HEK293 (cell line): ENCODE data around the gene ILDR1.

Experiments
- CTCF ChIA-PET: fragments of 350-600 bp; formaldehyde crosslinking; extraction: SDS; loops from one replicate; lab custom pipeline; 2021; ENCODE audit warnings: antibody characterized with exemption; lab: Yijun Ruan, JAX
- POLR2A ChIA-PET: fragments of 300-600 bp; formaldehyde crosslinking; extraction: SDS; loops from one replicate; lab custom pipeline; 2020; ENCODE audit warnings: antibody characterized with exemption, inconsistent platforms; lab: Yijun Ruan, JAX
- H3K27ac ChIP-seq: fragments of 200-500 bp; sonication (Bioruptor generic); 2 replicates; pipeline ENCODE4 v1.5.1; 2014; ENCODE audit warnings: low read depth, low read length, control low read depth, inconsistent platforms; ENCODE audit errors: extremely low read depth
- H3K36me3 ChIP-seq, 2 experiments: fragments of 200-500 bp in 1 of 2; sonication (Bioruptor generic) in 1 of 2; 1 replicate in 1 of 2; 2 replicates in 1 of 2; pipeline ENCODE4 v1.5.1; 2014 to 2017; ENCODE audit warnings: inconsistent platforms in 2 of 2, low read length in 2 of 2; ENCODE audit not compliant: control insufficient read depth in 2 of 2, insufficient read depth in 1 of 2
- H3K4me1 ChIP-seq: fragments of 200-500 bp; sonication (Bioruptor generic); 2 replicates; pipeline ENCODE4 v1.5.1; 2014; ENCODE audit warnings: mild to moderate bottlenecking, low read length, inconsistent platforms; ENCODE audit not compliant: control insufficient read depth, insufficient read depth
- H3K4me3 ChIP-seq: 2 replicates; pipeline ENCODE4 v1.5.1; 2011; ENCODE audit warnings: low read depth, mild to moderate bottlenecking, control low read depth, low read length, moderate library complexity
- H3K9me3 ChIP-seq: fragments of 200-500 bp; sonication (Bioruptor generic); 2 replicates; pipeline ENCODE4 v1.5.1; 2014; ENCODE audit warnings: low read depth, low read length, inconsistent platforms; ENCODE audit not compliant: control insufficient read depth, insufficient read depth
- GFI1B ChIP-seq: fragments of 450-650 bp; formaldehyde crosslinking; IDR thresholded peaks from 2 replicates; pipeline ENCODE4 v1.5.1; 2016; ENCODE audit warnings: missing biosample characterization, missing genetic modification characterization
- MYNN ChIP-seq: fragments of 450-650 bp; formaldehyde crosslinking; IDR thresholded peaks from 2 replicates; pipeline ENCODE4 v1.5.1; 2016; ENCODE audit warnings: missing biosample characterization, missing genetic modification characterization, borderline replicate concordance
- OVOL3 ChIP-seq: fragments of 450-650 bp; formaldehyde crosslinking; IDR thresholded peaks from 2 replicates; pipeline ENCODE4 v1.5.1; 2016; ENCODE audit warnings: missing biosample characterization, missing genetic modification characterization
- SP2 ChIP-seq: fragments of 450-650 bp; formaldehyde crosslinking; IDR thresholded peaks from 2 replicates; pipeline ENCODE4 v1.5.1; 2016; ENCODE audit warnings: missing biosample characterization, missing genetic modification characterization
- TRIM28 ChIP-seq: IDR thresholded peaks from 2 replicates; pipeline ENCODE4 v1.6.1; 2011; ENCODE audit warnings: low read length, control low read depth, borderline replicate concordance
- ZBTB7A ChIP-seq: fragments of 450-650 bp; formaldehyde crosslinking; IDR thresholded peaks from 2 replicates; pipeline ENCODE4 v1.5.1; 2016; ENCODE audit warnings: low read depth, missing biosample characterization, missing genetic modification characterization
- ZNF112 ChIP-seq: fragments of 450-650 bp; formaldehyde crosslinking; IDR thresholded peaks from 2 replicates; pipeline ENCODE4 v1.5.0; 2017; ENCODE audit warnings: missing biosample characterization, missing genetic modification characterization
- ZNF24 ChIP-seq: fragments of 450-650 bp; formaldehyde crosslinking; IDR thresholded peaks from 2 replicates; pipeline ENCODE4 v1.5.1; 2016; ENCODE audit warnings: missing biosample characterization, missing genetic modification characterization
- ZNF549 ChIP-seq: fragments of 450-650 bp; IDR thresholded peaks from 2 replicates; pipeline ENCODE4 v1.5.1; 2018; ENCODE audit warnings: missing biosample characterization, missing genetic modification characterization, mild to moderate bottlenecking, inconsistent platforms, moderate library complexity
- ZNF555 ChIP-seq: fragments of 450-650 bp; formaldehyde crosslinking; conservative IDR thresholded peaks from 2 replicates; pipeline ENCODE4 v1.5.1; 2017; ENCODE audit warnings: missing biosample characterization, mild to moderate bottlenecking, missing genetic modification characterization, inconsistent platforms
- ZNF571 ChIP-seq: fragments of 450-650 bp; formaldehyde crosslinking; IDR thresholded peaks from 2 replicates; pipeline ENCODE4 v1.5.0; 2017; ENCODE audit warnings: missing biosample characterization, missing genetic modification characterization
- ZNF596 ChIP-seq: fragments of 450-650 bp; IDR thresholded peaks from 2 replicates; pipeline ENCODE4 v1.5.0; 2018; ENCODE audit warnings: missing biosample characterization, mild to moderate bottlenecking, missing genetic modification characterization, moderate library complexity
- TF ChIP-seq, protein P1 (sequence below): fragments of 450-650 bp; formaldehyde crosslinking; IDR thresholded peaks from 2 replicates; pipeline ENCODE4 v1.5.1; 2017; ENCODE audit warnings: missing biosample characterization, missing genetic modification characterization
- TF ChIP-seq, protein P2 (sequence below): fragments of 450-650 bp; formaldehyde crosslinking; conservative IDR thresholded peaks from 2 replicates; pipeline ENCODE4 v1.5.1; 2016; ENCODE audit warnings: low read depth, missing biosample characterization, missing genetic modification characterization
- TF ChIP-seq, protein P3 (sequence below): fragments of 450-650 bp; IDR thresholded peaks from 2 replicates; pipeline ENCODE4 v1.5.1; 2018; ENCODE audit warnings: missing biosample characterization, missing genetic modification characterization
- TF ChIP-seq, protein P4 (sequence below): fragments of 450-650 bp; formaldehyde crosslinking; IDR thresholded peaks from 2 replicates; pipeline ENCODE4 v1.5.1; 2016; ENCODE audit warnings: missing biosample characterization, missing genetic modification characterization, borderline replicate concordance
- TF ChIP-seq, protein P5 (sequence below): fragments of 450-650 bp; formaldehyde crosslinking; IDR thresholded peaks from 2 replicates; pipeline ENCODE4 v1.5.1; 2016; ENCODE audit warnings: missing biosample characterization, missing genetic modification characterization
- TF ChIP-seq, protein P6 (sequence below): fragments of 450-650 bp; formaldehyde crosslinking; IDR thresholded peaks from 2 replicates; pipeline ENCODE4 v1.5.1; 2017; ENCODE audit warnings: missing biosample characterization, missing genetic modification characterization
- TF ChIP-seq, protein P7 (sequence below): fragments of 450-650 bp; formaldehyde crosslinking; IDR thresholded peaks from 2 replicates; pipeline ENCODE4 v1.5.1; 2016; ENCODE audit warnings: missing biosample characterization, missing genetic modification characterization

Gene ILDR1

DNA sequence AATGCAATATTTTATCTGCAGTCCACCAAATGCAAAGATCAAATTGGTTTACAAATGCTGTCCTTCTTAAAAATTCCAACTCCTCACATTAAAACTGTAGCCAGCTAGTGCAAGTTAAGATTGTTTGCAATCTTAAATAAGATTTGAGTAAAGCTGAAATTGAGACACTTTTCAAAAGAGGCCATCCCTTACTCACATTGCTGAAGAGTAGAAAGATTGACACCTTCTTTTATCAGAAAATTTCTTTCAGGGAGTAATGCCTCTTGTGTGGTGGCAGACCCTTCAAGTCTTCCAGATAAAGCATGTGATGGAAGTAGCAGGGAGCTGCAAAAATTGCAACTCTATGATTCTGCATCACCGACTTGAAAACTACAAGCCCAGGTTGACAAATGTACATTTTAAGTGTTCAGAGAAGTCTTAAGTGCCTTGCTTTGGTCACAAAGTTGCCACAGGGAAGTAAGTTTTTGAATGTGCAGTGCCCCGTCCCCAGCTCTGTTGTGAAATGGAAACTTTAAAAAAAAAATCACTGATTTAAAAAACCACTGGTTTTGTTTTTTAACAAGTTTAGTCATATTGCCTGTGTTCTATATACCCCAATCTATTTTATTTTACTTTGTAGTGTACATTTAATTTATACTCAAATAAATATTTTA lies 45.7 kb upstream of the ILDR1 start:
- H3K36me3 ChIP-seq = no peaks in the 10 kb centered on the region
- ChIA-PET POLR2A (no interaction called here), CTCF (no interaction called here)
- H3K4me3 ChIP-seq = no peak overlapping the region
- no peaks in the 10 kb centered on the region for H3K4me1 ChIP-seq
- no peak overlapping the region for H3K27ac ChIP-seq
- TF ChIP-seq ZNF112 (no peak), ZNF549 (no peak)
- TF ChIP-seq, protein P1, sequence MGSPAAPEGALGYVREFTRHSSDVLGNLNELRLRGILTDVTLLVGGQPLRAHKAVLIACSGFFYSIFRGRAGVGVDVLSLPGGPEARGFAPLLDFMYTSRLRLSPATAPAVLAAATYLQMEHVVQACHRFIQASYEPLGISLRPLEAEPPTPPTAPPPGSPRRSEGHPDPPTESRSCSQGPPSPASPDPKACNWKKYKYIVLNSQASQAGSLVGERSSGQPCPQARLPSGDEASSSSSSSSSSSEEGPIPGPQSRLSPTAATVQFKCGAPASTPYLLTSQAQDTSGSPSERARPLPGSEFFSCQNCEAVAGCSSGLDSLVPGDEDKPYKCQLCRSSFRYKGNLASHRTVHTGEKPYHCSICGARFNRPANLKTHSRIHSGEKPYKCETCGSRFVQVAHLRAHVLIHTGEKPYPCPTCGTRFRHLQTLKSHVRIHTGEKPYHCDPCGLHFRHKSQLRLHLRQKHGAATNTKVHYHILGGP (tag by site-specific recombination) = no peak
- TF ChIP-seq, all 188 proteins: peak for 0
- H3K9me3 ChIP-seq = no peaks in the 10 kb centered on the region

DNA sequence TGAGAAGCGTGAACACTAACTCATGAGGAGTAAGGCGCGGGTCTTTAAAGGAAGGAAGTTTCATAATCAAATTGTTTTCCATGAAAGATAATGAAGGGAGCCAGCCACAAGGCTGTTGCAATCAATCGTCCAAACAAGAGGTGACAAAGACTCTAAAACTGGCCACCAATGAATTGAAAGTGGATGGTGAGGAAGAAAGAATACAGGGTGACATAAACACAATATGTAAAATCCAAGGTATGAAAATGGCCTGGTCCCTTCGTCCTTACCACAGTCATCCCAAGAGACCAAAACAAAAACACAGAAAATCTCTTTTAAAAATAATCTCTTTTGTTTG lies 45.1 kb upstream of the ILDR1 start:
- Histone ChIP-seq H3K36me3 (no peaks in the 10 kb centered on the region), H3K4me1 (no peaks in the 10 kb centered on the region), H3K4me3 (no peak overlapping the region), H3K27ac (no peak overlapping the region), H3K9me3 (no peaks in the 10 kb centered on the region)
- CTCF ChIA-PET = no interaction called here
- POLR2A ChIA-PET = no interaction called here
- TF ChIP-seq, protein P2, sequence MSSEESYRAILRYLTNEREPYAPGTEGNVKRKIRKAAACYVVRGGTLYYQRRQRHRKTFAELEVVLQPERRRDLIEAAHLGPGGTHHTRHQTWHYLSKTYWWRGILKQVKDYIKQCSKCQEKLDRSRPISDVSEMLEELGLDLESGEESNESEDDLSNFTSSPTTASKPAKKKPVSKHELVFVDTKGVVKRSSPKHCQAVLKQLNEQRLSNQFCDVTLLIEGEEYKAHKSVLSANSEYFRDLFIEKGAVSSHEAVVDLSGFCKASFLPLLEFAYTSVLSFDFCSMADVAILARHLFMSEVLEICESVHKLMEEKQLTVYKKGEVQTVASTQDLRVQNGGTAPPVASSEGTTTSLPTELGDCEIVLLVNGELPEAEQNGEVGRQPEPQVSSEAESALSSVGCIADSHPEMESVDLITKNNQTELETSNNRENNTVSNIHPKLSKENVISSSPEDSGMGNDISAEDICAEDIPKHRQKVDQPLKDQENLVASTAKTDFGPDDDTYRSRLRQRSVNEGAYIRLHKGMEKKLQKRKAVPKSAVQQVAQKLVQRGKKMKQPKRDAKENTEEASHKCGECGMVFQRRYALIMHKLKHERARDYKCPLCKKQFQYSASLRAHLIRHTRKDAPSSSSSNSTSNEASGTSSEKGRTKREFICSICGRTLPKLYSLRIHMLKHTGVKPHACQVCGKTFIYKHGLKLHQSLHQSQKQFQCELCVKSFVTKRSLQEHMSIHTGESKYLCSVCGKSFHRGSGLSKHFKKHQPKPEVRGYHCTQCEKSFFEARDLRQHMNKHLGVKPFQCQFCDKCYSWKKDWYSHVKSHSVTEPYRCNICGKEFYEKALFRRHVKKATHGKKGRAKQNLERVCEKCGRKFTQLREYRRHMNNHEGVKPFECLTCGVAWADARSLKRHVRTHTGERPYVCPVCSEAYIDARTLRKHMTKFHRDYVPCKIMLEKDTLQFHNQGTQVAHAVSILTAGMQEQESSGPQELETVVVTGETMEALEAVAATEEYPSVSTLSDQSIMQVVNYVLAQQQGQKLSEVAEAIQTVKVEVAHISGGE (tag by site-specific recombination) = no peak
- TF ChIP-seq, protein P3, sequence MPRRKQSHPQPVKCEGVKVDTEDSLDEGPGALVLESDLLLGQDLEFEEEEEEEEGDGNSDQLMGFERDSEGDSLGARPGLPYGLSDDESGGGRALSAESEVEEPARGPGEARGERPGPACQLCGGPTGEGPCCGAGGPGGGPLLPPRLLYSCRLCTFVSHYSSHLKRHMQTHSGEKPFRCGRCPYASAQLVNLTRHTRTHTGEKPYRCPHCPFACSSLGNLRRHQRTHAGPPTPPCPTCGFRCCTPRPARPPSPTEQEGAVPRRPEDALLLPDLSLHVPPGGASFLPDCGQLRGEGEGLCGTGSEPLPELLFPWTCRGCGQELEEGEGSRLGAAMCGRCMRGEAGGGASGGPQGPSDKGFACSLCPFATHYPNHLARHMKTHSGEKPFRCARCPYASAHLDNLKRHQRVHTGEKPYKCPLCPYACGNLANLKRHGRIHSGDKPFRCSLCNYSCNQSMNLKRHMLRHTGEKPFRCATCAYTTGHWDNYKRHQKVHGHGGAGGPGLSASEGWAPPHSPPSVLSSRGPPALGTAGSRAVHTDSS (tag by site-specific recombination) = no peak
- no peak for TF ChIP-seq ZBTB7A (tag by site-specific recombination)
- TF ChIP-seq ZNF571 (tag by site-specific recombination) = no peak
- TF ChIP-seq, protein P4, sequence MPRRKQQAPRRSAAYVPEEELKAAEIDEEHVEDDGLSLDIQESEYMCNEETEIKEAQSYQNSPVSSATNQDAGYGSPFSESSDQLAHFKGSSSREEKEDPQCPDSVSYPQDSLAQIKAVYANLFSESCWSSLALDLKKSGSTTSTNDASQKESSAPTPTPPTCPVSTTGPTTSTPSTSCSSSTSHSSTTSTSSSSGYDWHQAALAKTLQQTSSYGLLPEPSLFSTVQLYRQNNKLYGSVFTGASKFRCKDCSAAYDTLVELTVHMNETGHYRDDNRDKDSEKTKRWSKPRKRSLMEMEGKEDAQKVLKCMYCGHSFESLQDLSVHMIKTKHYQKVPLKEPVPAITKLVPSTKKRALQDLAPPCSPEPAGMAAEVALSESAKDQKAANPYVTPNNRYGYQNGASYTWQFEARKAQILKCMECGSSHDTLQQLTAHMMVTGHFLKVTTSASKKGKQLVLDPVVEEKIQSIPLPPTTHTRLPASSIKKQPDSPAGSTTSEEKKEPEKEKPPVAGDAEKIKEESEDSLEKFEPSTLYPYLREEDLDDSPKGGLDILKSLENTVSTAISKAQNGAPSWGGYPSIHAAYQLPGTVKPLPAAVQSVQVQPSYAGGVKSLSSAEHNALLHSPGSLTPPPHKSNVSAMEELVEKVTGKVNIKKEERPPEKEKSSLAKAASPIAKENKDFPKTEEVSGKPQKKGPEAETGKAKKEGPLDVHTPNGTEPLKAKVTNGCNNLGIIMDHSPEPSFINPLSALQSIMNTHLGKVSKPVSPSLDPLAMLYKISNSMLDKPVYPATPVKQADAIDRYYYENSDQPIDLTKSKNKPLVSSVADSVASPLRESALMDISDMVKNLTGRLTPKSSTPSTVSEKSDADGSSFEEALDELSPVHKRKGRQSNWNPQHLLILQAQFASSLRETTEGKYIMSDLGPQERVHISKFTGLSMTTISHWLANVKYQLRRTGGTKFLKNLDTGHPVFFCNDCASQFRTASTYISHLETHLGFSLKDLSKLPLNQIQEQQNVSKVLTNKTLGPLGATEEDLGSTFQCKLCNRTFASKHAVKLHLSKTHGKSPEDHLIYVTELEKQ (tag by site-specific recombination) = no peak
- TF ChIP-seq SP2 (tag by site-specific recombination) = no peak
- TF ChIP-seq, protein P5, sequence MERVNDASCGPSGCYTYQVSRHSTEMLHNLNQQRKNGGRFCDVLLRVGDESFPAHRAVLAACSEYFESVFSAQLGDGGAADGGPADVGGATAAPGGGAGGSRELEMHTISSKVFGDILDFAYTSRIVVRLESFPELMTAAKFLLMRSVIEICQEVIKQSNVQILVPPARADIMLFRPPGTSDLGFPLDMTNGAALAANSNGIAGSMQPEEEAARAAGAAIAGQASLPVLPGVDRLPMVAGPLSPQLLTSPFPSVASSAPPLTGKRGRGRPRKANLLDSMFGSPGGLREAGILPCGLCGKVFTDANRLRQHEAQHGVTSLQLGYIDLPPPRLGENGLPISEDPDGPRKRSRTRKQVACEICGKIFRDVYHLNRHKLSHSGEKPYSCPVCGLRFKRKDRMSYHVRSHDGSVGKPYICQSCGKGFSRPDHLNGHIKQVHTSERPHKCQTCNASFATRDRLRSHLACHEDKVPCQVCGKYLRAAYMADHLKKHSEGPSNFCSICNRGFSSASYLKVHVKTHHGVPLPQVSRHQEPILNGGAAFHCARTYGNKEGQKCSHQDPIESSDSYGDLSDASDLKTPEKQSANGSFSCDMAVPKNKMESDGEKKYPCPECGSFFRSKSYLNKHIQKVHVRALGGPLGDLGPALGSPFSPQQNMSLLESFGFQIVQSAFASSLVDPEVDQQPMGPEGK (tag by site-specific recombination) = no peak
- no peak for TF ChIP-seq ZNF555 (tag by site-specific recombination)
- no peak for TF ChIP-seq MYNN
- TF ChIP-seq, protein P6, sequence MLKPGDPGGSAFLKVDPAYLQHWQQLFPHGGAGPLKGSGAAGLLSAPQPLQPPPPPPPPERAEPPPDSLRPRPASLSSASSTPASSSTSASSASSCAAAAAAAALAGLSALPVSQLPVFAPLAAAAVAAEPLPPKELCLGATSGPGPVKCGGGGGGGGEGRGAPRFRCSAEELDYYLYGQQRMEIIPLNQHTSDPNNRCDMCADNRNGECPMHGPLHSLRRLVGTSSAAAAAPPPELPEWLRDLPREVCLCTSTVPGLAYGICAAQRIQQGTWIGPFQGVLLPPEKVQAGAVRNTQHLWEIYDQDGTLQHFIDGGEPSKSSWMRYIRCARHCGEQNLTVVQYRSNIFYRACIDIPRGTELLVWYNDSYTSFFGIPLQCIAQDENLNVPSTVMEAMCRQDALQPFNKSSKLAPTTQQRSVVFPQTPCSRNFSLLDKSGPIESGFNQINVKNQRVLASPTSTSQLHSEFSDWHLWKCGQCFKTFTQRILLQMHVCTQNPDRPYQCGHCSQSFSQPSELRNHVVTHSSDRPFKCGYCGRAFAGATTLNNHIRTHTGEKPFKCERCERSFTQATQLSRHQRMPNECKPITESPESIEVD (tag by site-specific recombination) = no peak
- no peak for TF ChIP-seq GFI1B
- no peak for TF ChIP-seq ZNF596 (tag by site-specific recombination)
- TF ChIP-seq ZNF24 = no peak
- TF ChIP-seq OVOL3 (tag by site-specific recombination) = no peak
- TF ChIP-seq TRIM28 = no peak
- TF ChIP-seq, protein P7, sequence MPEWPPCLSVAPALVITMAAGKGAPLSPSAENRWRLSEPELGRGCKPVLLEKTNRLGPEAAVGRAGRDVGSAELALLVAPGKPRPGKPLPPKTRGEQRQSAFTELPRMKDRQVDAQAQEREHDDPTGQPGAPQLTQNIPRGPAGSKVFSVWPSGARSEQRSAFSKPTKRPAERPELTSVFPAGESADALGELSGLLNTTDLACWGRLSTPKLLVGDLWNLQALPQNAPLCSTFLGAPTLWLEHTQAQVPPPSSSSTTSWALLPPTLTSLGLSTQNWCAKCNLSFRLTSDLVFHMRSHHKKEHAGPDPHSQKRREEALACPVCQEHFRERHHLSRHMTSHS (tag by site-specific recombination) = no peak
- TF ChIP-seq, all 188 proteins: peak for 0
